OCI-LY3 (cell line): ENCODE results near the gene PRSS58.
A peak's percentile ranks its signal among the peaks of the same experiment; 100 is the strongest.

Experiments used
- H2AFZ ChIP-seq: fragments of 200-600, 300-600 bp; shearing (Covaris generic); 2 replicates; pipeline ENCODE4 v1.6.0; 2014; ENCODE audit warnings: antibody characterized with exemption, low read depth, low read length
- H3K27ac ChIP-seq: fragments of 200-600, 300-600 bp; sonication (generic); 2 replicates; pipeline ENCODE4 v1.5.1; 2014; ENCODE audit warnings: mild to moderate bottlenecking, low read length, moderate library complexity, mixed read lengths
- H3K27me3 ChIP-seq: fragments of 200-600, 300-600 bp; sonication (generic); 2 replicates; pipeline ENCODE4 v1.6.1; 2014; ENCODE audit warnings: low read depth, low read length, mixed read lengths
- H3K36me3 ChIP-seq: fragments of 200-600, 300-600 bp; sonication (generic); replicated peaks from 2 replicates; pipeline ENCODE3; 2014; ENCODE audit warnings: low read depth, low read length, mixed read lengths
- H3K4me1 ChIP-seq: fragments of 300-600, 200-600 bp; sonication (generic); 2 replicates; pipeline ENCODE4 v1.6.1; 2014; ENCODE audit warnings: low read length, mixed read lengths
- H3K4me2 ChIP-seq: fragments of 200-600, 300-600 bp; sonication (generic); 2 replicates; pipeline ENCODE4 v1.6.1; 2014; ENCODE audit warnings: low read length, mixed read lengths
- H3K4me3 ChIP-seq: fragments of 300-600, 200-600 bp; sonication (generic); 2 replicates; pipeline ENCODE4 v1.5.1; 2014; ENCODE audit warnings: antibody characterized with exemption, mild to moderate bottlenecking, low read length, moderate library complexity
- H3K79me2 ChIP-seq: fragments of 300-600, 200-600 bp; shearing (Covaris generic); 2 replicates; pipeline ENCODE4 v1.6.1; 2014; ENCODE audit warnings: mild to moderate bottlenecking, low read length, mixed read lengths
- H3K9ac ChIP-seq: fragments of 300-600, 200-600 bp; shearing (Covaris generic); 2 replicates; pipeline ENCODE4 v1.6.0; 2014; ENCODE audit warnings: mild to moderate bottlenecking, low read length, moderate library complexity
- H3K9me3 ChIP-seq: fragments of 200-600, 300-600 bp; shearing (Covaris generic); 2 replicates; pipeline ENCODE4 v1.6.1; 2014; ENCODE audit warnings: low read length, mixed read lengths; ENCODE audit not compliant: insufficient read depth
- H4K20me1 ChIP-seq: fragments of 200-600, 300-600 bp; sonication (generic); 2 replicates; pipeline ENCODE4 v1.6.1; 2016; ENCODE audit warnings: low read length, mixed read lengths; ENCODE audit not compliant: insufficient read depth
- EZH2phosphoT487 ChIP-seq: fragments of 200-600 bp; shearing (Covaris generic); IDR thresholded peaks from 2 replicates; pipeline ENCODE4 v1.6.1; 2018; ENCODE audit warnings: antibody characterized with exemption, mixed run types, low read depth
- TF ChIP-seq, protein P1 (sequence below): fragments of 200-600, 300-600 bp; sonication (generic); IDR thresholded peaks from 2 replicates; pipeline ENCODE4 v1.5.1; 2014; ENCODE audit warnings: antibody characterized with exemption, low read length, low read depth

PRSS58 gene, protein sequence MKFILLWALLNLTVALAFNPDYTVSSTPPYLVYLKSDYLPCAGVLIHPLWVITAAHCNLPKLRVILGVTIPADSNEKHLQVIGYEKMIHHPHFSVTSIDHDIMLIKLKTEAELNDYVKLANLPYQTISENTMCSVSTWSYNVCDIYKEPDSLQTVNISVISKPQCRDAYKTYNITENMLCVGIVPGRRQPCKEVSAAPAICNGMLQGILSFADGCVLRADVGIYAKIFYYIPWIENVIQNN

DNA sequence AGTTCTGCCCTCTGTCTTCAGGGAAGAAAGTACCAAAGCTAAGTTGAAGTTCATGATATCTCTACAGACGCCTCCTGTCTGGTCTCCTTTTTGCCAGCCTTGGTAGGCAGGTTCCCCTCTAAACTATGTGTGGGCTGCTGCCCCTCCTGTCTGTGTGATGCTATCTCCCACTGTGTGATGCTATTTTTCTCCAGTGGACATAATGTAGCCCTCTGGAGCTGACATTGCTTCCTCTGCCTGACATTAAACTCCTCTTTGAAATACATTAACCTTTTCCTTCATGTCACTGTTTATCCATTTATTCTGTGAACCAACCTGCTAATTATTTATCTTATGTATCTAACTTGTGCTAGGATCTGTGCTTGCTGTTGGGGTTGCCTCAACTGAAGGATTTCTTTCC lies at the start of gene PRSS58:
Gene PRSS58 (minus strand): TSS at position 101 of the 400 bp plus-strand sequence. CDS start 351 bp downstream, outside the sequence.
- no peaks in the 10 kb centered on the region for H3K79me2 ChIP-seq
- TF ChIP-seq, protein P1, sequence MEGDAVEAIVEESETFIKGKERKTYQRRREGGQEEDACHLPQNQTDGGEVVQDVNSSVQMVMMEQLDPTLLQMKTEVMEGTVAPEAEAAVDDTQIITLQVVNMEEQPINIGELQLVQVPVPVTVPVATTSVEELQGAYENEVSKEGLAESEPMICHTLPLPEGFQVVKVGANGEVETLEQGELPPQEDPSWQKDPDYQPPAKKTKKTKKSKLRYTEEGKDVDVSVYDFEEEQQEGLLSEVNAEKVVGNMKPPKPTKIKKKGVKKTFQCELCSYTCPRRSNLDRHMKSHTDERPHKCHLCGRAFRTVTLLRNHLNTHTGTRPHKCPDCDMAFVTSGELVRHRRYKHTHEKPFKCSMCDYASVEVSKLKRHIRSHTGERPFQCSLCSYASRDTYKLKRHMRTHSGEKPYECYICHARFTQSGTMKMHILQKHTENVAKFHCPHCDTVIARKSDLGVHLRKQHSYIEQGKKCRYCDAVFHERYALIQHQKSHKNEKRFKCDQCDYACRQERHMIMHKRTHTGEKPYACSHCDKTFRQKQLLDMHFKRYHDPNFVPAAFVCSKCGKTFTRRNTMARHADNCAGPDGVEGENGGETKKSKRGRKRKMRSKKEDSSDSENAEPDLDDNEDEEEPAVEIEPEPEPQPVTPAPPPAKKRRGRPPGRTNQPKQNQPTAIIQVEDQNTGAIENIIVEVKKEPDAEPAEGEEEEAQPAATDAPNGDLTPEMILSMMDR: no peak
- TF ChIP-seq EZH2phosphoT487: no peak
- no peak within 1 kb of the TSS for H3K27ac ChIP-seq
- H3K4me2 ChIP-seq: no peak within 1 kb of the TSS
- H3K9ac ChIP-seq: no peak within 1 kb of the TSS
- no peak within 1 kb of the TSS for H2AFZ ChIP-seq
- H3K27me3 ChIP-seq: peaks cover 14% of the 10 kb centered on the region; the same call in 1 of the 2 replicates
- no peaks in the 10 kb centered on the region for H3K9me3 ChIP-seq
- no peaks in the 10 kb centered on the region for H4K20me1 ChIP-seq
- H3K36me3 ChIP-seq: no peaks in the 10 kb centered on the region
- H3K4me3 ChIP-seq: no peak within 1 kb of the TSS
- H3K4me1 ChIP-seq: no peaks in the 10 kb centered on the region

DNA sequence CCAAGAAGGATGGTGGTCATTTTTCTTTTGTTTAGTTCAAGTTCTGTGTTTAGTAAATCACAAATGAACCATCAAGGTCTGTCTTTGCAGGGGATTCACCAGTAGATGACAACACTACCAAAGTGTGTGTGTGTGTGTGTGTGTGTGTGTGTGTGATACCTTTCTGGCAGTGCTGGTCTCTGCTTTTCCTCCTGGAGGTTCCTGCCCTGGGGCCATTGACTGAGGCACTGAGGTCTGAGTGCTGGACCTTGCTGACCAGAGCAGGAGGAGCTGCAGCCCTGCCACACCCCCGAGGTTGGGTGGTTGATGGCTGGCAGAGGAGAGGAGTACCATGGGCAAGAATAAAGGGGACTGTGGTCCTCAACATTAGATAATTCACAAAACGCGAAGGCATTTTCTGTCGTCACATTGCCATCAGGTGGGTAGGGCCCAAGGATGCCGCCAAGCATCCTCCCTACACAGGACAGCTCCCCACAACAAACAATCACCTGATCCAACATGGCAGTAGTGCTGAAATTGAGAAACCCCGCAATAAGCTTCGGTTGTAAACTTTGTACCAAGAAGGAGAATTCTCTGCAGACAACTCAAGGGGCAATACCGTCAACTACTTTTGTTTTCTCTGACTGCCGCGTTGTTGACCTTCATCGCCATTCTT lies 49.5 kb upstream of the PRSS58 start:
- Histone ChIP-seq H3K4me3 (no peak overlapping the region), H3K79me2 (no peaks in the 10 kb centered on the region), H3K9ac (no peak overlapping the region), H3K27ac (no peak overlapping the region), H3K36me3 (no peaks in the 10 kb centered on the region), H4K20me1 (no peaks in the 10 kb centered on the region), H3K4me2 (no peak overlapping the region), H3K27me3 (peaks cover 53% of the 10 kb centered on the region), H2AFZ (no peak overlapping the region), H3K9me3 (no peaks in the 10 kb centered on the region), H3K4me1 (no peaks in the 10 kb centered on the region)
- TF ChIP-seq, protein P1: no peak
- TF ChIP-seq EZH2phosphoT487: no peak

DNA sequence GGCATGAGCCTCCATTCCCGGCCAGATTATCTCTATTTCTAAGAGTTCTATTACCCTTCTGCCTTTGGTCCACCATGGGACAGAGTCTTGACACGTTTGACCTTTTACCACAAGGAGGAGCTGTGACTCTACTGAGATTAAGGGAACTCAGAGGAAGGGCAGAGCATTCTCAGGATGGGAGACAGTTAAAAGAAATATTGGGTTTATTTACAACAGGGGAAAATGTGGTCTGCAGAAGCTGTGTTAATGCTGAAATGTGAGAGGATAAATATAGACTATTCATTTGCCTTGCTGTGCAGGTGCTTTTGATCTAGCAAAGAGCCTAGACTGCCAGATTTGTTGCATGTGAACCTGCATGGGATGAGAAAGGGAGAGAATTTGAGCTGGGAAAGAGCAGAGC lies 45.8 kb upstream of the PRSS58 start:
- Histone ChIP-seq H4K20me1 (no peaks in the 10 kb centered on the region), H3K4me1 (peaks cover 12% of the 10 kb centered on the region), H3K27me3 (peaks cover 34% of the 10 kb centered on the region), H3K4me2 (no peak overlapping the region), H3K36me3 (no peaks in the 10 kb centered on the region), H3K79me2 (no peaks in the 10 kb centered on the region), H3K27ac (no peak overlapping the region), H3K9ac (no peak overlapping the region), H3K9me3 (no peaks in the 10 kb centered on the region), H2AFZ (no peak overlapping the region), H3K4me3 (no peak overlapping the region)
- TF ChIP-seq, protein P1: peak; percentile 52
- no peak for TF ChIP-seq EZH2phosphoT487

DNA sequence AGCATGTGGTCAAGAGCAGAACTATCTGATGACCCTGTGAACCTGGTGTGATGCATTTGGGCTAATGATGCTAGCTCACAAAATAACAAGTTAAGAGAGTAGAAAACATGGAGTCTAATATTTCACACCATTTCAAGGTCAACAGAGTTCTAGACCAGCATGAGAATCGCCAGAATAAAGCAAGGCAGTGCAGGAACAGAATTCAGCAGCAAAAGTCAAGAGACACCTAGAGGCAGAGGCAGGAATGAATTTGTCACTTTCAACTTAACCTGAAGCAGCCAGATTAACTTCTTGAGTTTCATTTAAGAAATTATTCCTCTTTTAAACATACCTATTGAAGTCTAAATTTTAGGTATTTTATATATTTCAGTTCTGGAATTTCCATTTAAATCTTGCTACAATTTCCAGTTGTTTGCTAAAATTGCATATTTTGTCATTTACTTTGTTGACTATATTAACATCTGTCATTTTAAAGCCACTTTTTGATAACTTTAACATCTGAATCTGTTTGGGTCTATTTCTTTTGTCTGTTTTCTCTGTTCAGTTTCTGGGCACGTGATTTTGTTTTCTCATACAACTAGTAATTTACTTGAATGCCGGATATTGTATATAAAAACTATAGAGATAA lies 44.2 kb upstream of the PRSS58 start:
- H3K9me3 ChIP-seq: no peaks in the 10 kb centered on the region
- no peaks in the 10 kb centered on the region for H3K79me2 ChIP-seq
- H3K36me3 ChIP-seq: no peaks in the 10 kb centered on the region
- H3K27me3 ChIP-seq: peaks cover 40% of the 10 kb centered on the region
- no peak overlapping the region for H3K4me3 ChIP-seq
- H3K9ac ChIP-seq: no peak overlapping the region
- no peaks in the 10 kb centered on the region for H4K20me1 ChIP-seq
- peak overlapping the region; percentile 14 for H3K4me2 ChIP-seq
- no peak overlapping the region for H3K27ac ChIP-seq
- 0 out of 2 replicates have a peak overlapping the region, but pooled peaks have one; percentile 19 for H2AFZ ChIP-seq
- peaks cover 17% of the 10 kb centered on the region for H3K4me1 ChIP-seq
- TF ChIP-seq, protein P1: peak; percentile 74
- TF ChIP-seq EZH2phosphoT487: no peak
